Measurements from ENCODE around the gene ARMC2.

The ARMC2 gene

GRCh38 chr6:108839083-108839642 is 9.1 kb upstream of the ARMC2 start:
- Histone ChIP-seq H3K36me3 (ENCODE audit: control insufficient read depth, low read length) (no peaks in the 10 kb centered on the region), H3K4me1 (ENCODE audit: control insufficient read depth, low read length) (peaks cover 8% of the 10 kb centered on the region), H3K27me3 (ENCODE audit: control insufficient read depth, low read length) (peaks cover 17% of the 10 kb centered on the region), H3K9me2 (replicated peaks; ENCODE audit: control insufficient read depth, low read length) (no peaks in the 10 kb centered on the region), H3K9me3 (ENCODE audit: control insufficient read depth, insufficient read depth, low read length) (no peaks in the 10 kb centered on the region), H3K79me2 (ENCODE audit: control insufficient read depth, low read length) (no peaks in the 10 kb centered on the region), H4K20me1 (ENCODE audit: control insufficient read depth, insufficient read depth, low read depth, low read length) (no peaks in the 10 kb centered on the region), H3F3A (ENCODE audit: control insufficient read depth, insufficient read depth) (no peaks in the 10 kb centered on the region), H3K4me2 (ENCODE audit: low read length) (no peak overlapping the region), H3K4me3 (ENCODE audit: low read length) (no peak overlapping the region), H3K27ac (ENCODE audit: low read depth, low read length) (no peak overlapping the region)
- no peak for TF ChIP-seq EZH2phosphoT487 (IDR thresholded peaks at IDR 0.05; ENCODE audit: borderline replicate concordance, low read length)
- no peak for TF ChIP-seq CTCF (IDR thresholded peaks at IDR 0.05; ENCODE audit: low read depth, low read length, poor library complexity, severe bottlenecking)

GRCh38 chr6:108840919-108841318 is 7.3 kb upstream of the ARMC2 start:
- no peak overlapping the region for H3K27ac ChIP-seq (ENCODE audit: low read depth, low read length)
- no peaks in the 10 kb centered on the region for H4K20me1 ChIP-seq (ENCODE audit: control insufficient read depth, insufficient read depth, low read depth, low read length)
- H3K36me3 ChIP-seq (ENCODE audit: control insufficient read depth, low read length) = no peaks in the 10 kb centered on the region
- no peaks in the 10 kb centered on the region for H3K9me3 ChIP-seq (ENCODE audit: control insufficient read depth, insufficient read depth, low read length)
- no peaks in the 10 kb centered on the region for H3F3A ChIP-seq (ENCODE audit: control insufficient read depth, insufficient read depth)
- no peak overlapping the region for H3K4me3 ChIP-seq (ENCODE audit: low read length)
- H3K4me1 ChIP-seq (ENCODE audit: control insufficient read depth, low read length) = peaks cover 8% of the 10 kb centered on the region
- TF ChIP-seq CTCF (IDR thresholded peaks at IDR 0.05; ENCODE audit: low read depth, low read length, poor library complexity, severe bottlenecking) = no peak
- 0 out of 2 replicates have a peak, but pooled peaks have one; percentile 44 for TF ChIP-seq EZH2phosphoT487 (IDR thresholded peaks at IDR 0.05; ENCODE audit: borderline replicate concordance, low read length)
- no peak overlapping the region for H3K4me2 ChIP-seq (ENCODE audit: low read length)
- H3K9me2 ChIP-seq (replicated peaks; ENCODE audit: control insufficient read depth, low read length) = no peaks in the 10 kb centered on the region
- no peaks in the 10 kb centered on the region for H3K79me2 ChIP-seq (ENCODE audit: control insufficient read depth, low read length)
- peaks cover 13% of the 10 kb centered on the region for H3K27me3 ChIP-seq (ENCODE audit: control insufficient read depth, low read length)

GRCh38 chr6:108841377-108841855 is 6.8 kb upstream of the ARMC2 start:
- H3K27ac ChIP-seq (ENCODE audit: low read depth, low read length) = no peak overlapping the region
- H3K4me2 ChIP-seq (ENCODE audit: low read length) = no peak overlapping the region
- no peaks in the 10 kb centered on the region for H3F3A ChIP-seq (ENCODE audit: control insufficient read depth, insufficient read depth)
- H3K79me2 ChIP-seq (ENCODE audit: control insufficient read depth, low read length) = no peaks in the 10 kb centered on the region
- H3K4me1 ChIP-seq (ENCODE audit: control insufficient read depth, low read length) = peaks cover 8% of the 10 kb centered on the region
- no peaks in the 10 kb centered on the region for H3K9me3 ChIP-seq (ENCODE audit: control insufficient read depth, insufficient read depth, low read length)
- TF ChIP-seq CTCF (IDR thresholded peaks at IDR 0.05; ENCODE audit: low read depth, low read length, poor library complexity, severe bottlenecking) = no peak
- 0 out of 2 replicates have a peak, but pooled peaks have one; percentile 11 for TF ChIP-seq EZH2phosphoT487 (IDR thresholded peaks at IDR 0.05; ENCODE audit: borderline replicate concordance, low read length)
- no peaks in the 10 kb centered on the region for H3K9me2 ChIP-seq (replicated peaks; ENCODE audit: control insufficient read depth, low read length)
- no peak overlapping the region for H3K4me3 ChIP-seq (ENCODE audit: low read length)
- H3K36me3 ChIP-seq (ENCODE audit: control insufficient read depth, low read length) = no peaks in the 10 kb centered on the region
- H4K20me1 ChIP-seq (ENCODE audit: control insufficient read depth, insufficient read depth, low read depth, low read length) = no peaks in the 10 kb centered on the region
- peaks cover 13% of the 10 kb centered on the region for H3K27me3 ChIP-seq (ENCODE audit: control insufficient read depth, low read length)

Measured in DOHH2 (cell line).